22Rv1 (cell line): ENCODE results near the gene CD72.
"Not testable (repeated sequence)": the region's sequence is repeated elsewhere in the genome, so short reads cannot be mapped to it uniquely, and the experiment has no call there.

Experiments used
- H3K27ac ChIP-seq: fragments of 450-650 bp; 2 replicates; pipeline ENCODE4 v1.5.1; 2017
- CTCF ChIP-seq: fragments of 450-650 bp; IDR thresholded peaks from 2 replicates; pipeline ENCODE4 v1.5.1; 2017; ENCODE audit warnings: mild to moderate bottlenecking
- ZFX ChIP-seq: fragments of 450-650 bp; IDR thresholded peaks from 2 replicates; pipeline ENCODE4 v1.6.1; 2017; ENCODE audit warnings: antibody characterized with exemption, borderline replicate concordance

CD72 gene

DNA sequence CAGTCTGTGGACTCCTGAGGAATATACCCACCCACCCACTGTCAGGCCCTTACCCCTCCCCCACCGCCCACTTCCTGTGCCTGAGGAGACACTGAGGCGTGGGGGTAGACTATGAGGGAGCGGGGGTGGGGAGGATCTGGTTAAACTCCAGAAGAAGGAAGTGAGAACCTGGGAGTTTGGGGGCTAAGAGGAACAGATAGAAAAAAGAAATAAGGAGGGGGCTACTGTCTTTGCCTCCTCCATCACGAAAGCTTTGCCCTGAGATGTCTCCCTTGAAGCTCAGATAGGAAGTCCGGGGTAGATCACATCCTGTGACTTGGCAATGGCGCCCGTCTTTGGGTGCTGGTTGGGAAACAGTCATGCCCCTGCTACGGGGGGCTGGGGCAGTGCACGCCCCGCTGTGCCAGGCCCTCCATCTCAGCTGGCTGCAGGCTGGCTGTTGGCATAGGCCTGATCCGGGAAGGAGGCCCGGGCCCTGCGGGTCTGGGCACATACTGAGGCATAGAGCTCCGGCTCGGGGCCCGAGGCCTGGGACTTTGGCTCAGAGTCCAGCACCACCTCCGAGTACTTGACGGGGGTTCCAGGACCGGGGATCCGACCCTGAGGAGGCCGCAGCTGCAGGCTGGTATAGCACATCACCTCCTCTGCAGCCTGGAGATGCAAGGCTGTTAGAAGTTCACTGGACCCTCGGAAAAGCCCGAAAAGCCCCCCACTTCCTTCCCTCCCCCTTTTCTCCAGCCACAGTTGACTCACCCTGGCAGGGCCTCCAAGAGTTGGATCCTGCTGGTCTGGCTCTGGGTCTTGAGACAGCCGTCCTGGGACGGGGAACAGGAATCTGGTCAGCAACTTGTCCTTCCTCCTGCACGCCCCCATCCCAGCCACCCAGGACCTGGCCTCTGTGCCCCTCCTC is 31.5 kb upstream of the CD72 start:
- no peak overlapping the region for H3K27ac ChIP-seq
- TF ChIP-seq ZFX (no peak), CTCF (no peak)

GRCh38 chr9:35646533-35647265 is 28.5 kb upstream of the CD72 start:
- 0 out of 2 replicates have a peak overlapping the region, but pooled peaks have one; percentile 15 for H3K27ac ChIP-seq
- TF ChIP-seq CTCF (peak; percentile 96), ZFX (no peak)

DNA sequence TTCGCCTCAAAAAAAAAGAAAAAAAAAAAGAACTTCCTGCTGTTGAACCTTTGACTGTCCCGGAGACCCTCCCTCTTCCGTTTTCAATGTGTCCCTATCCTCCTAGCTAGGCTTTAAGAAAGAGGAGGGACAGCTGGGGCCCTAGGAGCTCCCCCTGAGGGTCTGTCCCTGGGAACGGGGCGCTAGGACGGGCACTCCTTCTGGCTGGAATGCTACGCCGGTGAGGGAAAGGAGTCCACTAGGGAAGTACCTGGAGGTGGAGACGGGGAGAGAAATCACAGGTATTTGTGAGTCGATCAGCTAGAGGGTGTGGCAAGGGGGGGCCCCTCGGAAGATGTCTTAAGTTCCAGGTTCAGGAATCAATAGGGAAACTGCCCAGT is 27.9 kb upstream of the CD72 start:
- TF ChIP-seq CTCF, result no peak
- no peak for TF ChIP-seq ZFX
- H3K27ac ChIP-seq, result no peak overlapping the region

- H3K27ac ChIP-seq, result not testable (repeated sequence)
These were observed 27.5 kb upstream of the CD72 start for GRCh38 chr9:35645736-35646135.

GRCh38 chr9:35643046-35643445 is 24.8 kb upstream of the CD72 start:
- H3K27ac ChIP-seq, result no peak overlapping the region
- TF ChIP-seq CTCF (no peak), ZFX (no peak)

DNA sequence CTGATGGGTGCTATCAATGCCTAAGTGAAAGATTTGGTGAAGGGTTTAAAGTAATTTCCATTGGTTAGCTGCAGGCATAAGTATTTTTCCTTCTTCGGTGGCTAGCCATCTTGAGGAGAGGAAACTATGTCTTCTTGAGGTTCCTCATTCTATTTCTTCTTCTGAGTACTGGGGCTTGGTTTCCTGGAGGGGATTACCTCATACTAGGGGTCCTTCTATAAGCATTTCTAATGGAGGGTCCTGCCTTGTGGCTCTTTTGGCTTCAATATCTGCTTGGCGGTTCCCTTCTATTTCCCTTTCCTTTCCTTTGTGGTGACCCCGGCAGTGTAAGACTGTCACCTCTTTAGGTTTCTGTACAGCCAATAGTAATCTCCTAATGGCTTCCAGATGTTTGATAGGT is 23.3 kb upstream of the CD72 start:
- not testable (repeated sequence) for H3K27ac ChIP-seq

DNA sequence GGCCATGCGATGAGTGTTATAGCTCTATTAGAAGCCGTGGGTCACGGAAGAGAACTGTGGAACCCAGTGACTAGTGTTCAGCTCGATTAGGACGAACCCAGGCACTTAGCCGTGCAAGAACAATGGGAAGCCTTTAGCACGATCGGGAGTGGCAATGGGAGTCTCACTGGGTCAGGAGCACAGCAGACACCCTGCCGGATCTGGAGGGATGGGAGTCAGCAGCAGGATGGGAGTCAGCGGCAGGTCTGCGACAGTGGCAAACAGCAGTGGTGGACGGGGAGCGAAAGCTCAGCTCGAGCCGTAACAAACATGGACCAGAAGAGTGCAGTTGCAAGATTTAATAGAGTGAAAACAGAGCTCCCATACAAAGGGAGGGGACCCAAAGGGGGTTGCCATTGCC is 22.2 kb upstream of the CD72 start:
- not testable (repeated sequence) for H3K27ac ChIP-seq

GRCh38 chr9:35639631-35640030 is 21.4 kb upstream of the CD72 start:
- no peak for TF ChIP-seq ZFX
- no peak for TF ChIP-seq CTCF
- no peak overlapping the region for H3K27ac ChIP-seq

DNA sequence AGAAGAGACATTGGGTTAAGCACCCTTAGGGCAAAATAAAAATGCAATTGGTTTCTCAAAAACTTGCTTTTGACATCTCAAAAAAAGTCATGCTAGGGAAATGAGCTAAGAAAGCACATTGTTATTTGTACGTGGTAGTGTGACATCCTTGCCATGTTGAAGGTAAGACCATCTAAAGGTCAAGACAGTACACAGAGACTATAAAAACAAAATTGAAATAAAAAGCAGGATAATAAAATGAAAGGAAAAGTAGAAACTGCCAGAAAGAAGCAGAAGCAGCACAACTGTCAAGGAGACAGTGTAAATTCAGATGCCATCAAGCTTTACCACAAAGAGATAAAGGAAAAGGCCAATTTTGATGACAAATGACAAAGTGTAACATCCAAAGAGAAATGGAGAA is 21.0 kb upstream of the CD72 start:
- H3K27ac ChIP-seq, result not testable (repeated sequence)

- H3K27ac ChIP-seq, result not testable (repeated sequence)
These were observed 20.5 kb upstream of the CD72 start for GRCh38 chr9:35638751-35639150.

DNA sequence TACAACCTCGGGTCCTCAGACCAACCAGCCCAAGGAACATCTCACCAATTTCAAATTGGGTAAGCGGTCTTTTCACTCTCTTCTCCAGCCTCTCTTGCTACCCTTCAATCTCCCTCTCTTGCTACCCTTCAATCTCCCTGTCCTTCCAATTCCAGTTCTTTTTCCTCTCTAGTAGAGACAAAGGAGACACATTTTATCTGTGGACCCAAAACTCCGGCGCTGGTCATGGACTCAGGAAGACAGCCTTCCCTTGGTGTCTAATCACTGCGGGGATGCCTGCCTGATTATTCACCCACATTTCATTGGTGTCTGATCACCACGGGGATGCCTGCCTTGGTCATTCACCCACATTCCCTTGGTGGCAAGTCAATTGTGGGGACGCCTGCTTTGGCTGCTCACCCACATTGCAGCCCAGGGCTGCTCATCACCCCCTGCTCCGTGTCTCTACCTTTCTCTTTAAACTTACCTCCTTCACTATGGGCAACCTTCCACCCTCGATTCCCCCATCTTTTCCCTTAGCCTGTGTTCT is 19.3 kb upstream of the CD72 start:
- H3K27ac ChIP-seq, result not testable (repeated sequence)

- H3K27ac ChIP-seq, result not testable (repeated sequence)
These were observed 18.6 kb upstream of the CD72 start for GRCh38 chr9:35636877-35637246.
